ENCODE data around the gene G0S2.

The G0S2 gene

GRCh38 chr1:209673631-209674417, 1.4 kb upstream of the G0S2 start:
- no peak overlapping the region for H3K4me3 ChIP-seq (ENCODE audit: severe bottlenecking)
- no peaks in the 10 kb centered on the region for H3K27me3 ChIP-seq (ENCODE audit: insufficient read depth, poor library complexity, severe bottlenecking)
- H3K27ac ChIP-seq (ENCODE audit: poor library complexity, severe bottlenecking), result peak overlapping the region; percentile 17
- no peaks in the 10 kb centered on the region for H3K9me3 ChIP-seq (ENCODE audit: severe bottlenecking)
- peaks cover 14% of the 10 kb centered on the region for H3K4me1 ChIP-seq (ENCODE audit: insufficient read depth, poor library complexity, severe bottlenecking)
- H3K36me3 ChIP-seq (ENCODE audit: low read depth), result no peaks in the 10 kb centered on the region
- no peak for DNase-seq (ENCODE audit: low spot score)
- no peak for TF ChIP-seq CTCF (IDR thresholded peaks at IDR 0.05; ENCODE audit: poor library complexity, severe bottlenecking)
- no peak for ATAC-seq (ENCODE audit: low read depth)

- H3K4me1 ChIP-seq (ENCODE audit: insufficient read depth, poor library complexity, severe bottlenecking), result peaks cover 12% of the 10 kb centered on the region
- DNase-seq (ENCODE audit: low spot score), result no peak
- H3K9me3 ChIP-seq (ENCODE audit: severe bottlenecking), result no peaks in the 10 kb centered on the region
- TF ChIP-seq CTCF (IDR thresholded peaks at IDR 0.05; ENCODE audit: poor library complexity, severe bottlenecking), result no peak
- H3K4me3 ChIP-seq (ENCODE audit: severe bottlenecking), result no peak overlapping the region
- H3K36me3 ChIP-seq (ENCODE audit: low read depth), result no peaks in the 10 kb centered on the region
- no peak overlapping the region for H3K27ac ChIP-seq (ENCODE audit: poor library complexity, severe bottlenecking)
- ATAC-seq (ENCODE audit: low read depth), result no peak
- no peaks in the 10 kb centered on the region for H3K27me3 ChIP-seq (ENCODE audit: insufficient read depth, poor library complexity, severe bottlenecking)
Observed at GRCh38 chr1:209675565-209676154, 448 bp downstream of the G0S2 start.

- no peak overlapping the region for H3K4me3 ChIP-seq (ENCODE audit: severe bottlenecking)
- ATAC-seq (ENCODE audit: low read depth) (no peak), DNase-seq (ENCODE audit: low spot score) (no peak)
- peaks cover 1% of the 10 kb centered on the region for H3K4me1 ChIP-seq (ENCODE audit: insufficient read depth, poor library complexity, severe bottlenecking)
- H3K36me3 ChIP-seq (ENCODE audit: low read depth), result no peaks in the 10 kb centered on the region
- H3K27ac ChIP-seq (ENCODE audit: poor library complexity, severe bottlenecking), result no peak overlapping the region
- H3K27me3 ChIP-seq (ENCODE audit: insufficient read depth, poor library complexity, severe bottlenecking), result no peaks in the 10 kb centered on the region
- H3K9me3 ChIP-seq (ENCODE audit: severe bottlenecking), result no peaks in the 10 kb centered on the region
- TF ChIP-seq CTCF (IDR thresholded peaks at IDR 0.05; ENCODE audit: poor library complexity, severe bottlenecking), result no peak
Observed at GRCh38 chr1:209678981-209679539, 3.8 kb downstream of the G0S2 start.

- no peak for TF ChIP-seq CTCF (IDR thresholded peaks at IDR 0.05; ENCODE audit: poor library complexity, severe bottlenecking)
- H3K4me1 ChIP-seq (ENCODE audit: insufficient read depth, poor library complexity, severe bottlenecking), result no peaks in the 10 kb centered on the region
- H3K27me3 ChIP-seq (ENCODE audit: insufficient read depth, poor library complexity, severe bottlenecking), result no peaks in the 10 kb centered on the region
- no peak overlapping the region for H3K27ac ChIP-seq (ENCODE audit: poor library complexity, severe bottlenecking)
- no peak overlapping the region for H3K4me3 ChIP-seq (ENCODE audit: severe bottlenecking)
- no peak for DNase-seq (ENCODE audit: low spot score)
- no peak for ATAC-seq (ENCODE audit: low read depth)
- no peaks in the 10 kb centered on the region for H3K9me3 ChIP-seq (ENCODE audit: severe bottlenecking)
- H3K36me3 ChIP-seq (ENCODE audit: low read depth), result no peaks in the 10 kb centered on the region
Observed at GRCh38 chr1:209685821-209686220, 10.6 kb downstream of the G0S2 start.

- Histone ChIP-seq H3K4me1 (ENCODE audit: insufficient read depth, poor library complexity, severe bottlenecking) (no peaks in the 10 kb centered on the region), H3K9me3 (ENCODE audit: severe bottlenecking) (no peaks in the 10 kb centered on the region), H3K27me3 (ENCODE audit: insufficient read depth, poor library complexity, severe bottlenecking) (no peaks in the 10 kb centered on the region), H3K27ac (ENCODE audit: poor library complexity, severe bottlenecking) (no peak overlapping the region), H3K4me3 (ENCODE audit: severe bottlenecking) (no peak overlapping the region), H3K36me3 (ENCODE audit: low read depth) (no peaks in the 10 kb centered on the region)
- TF ChIP-seq CTCF (IDR thresholded peaks at IDR 0.05; ENCODE audit: poor library complexity, severe bottlenecking), result no peak
- DNase-seq (ENCODE audit: low spot score) (no peak), ATAC-seq (ENCODE audit: low read depth) (no peak)
Observed at GRCh38 chr1:209686322-209686721, 11.1 kb downstream of the G0S2 start.

Measured in RWPE2 (cell line).